Measurements from ENCODE around the gene CEP152. TPM values are rescaled to one million over a fixed set of nuclear protein-coding genes. Genes with fewer than 3 reads are reported as not detected.
A peak's percentile ranks its signal among the peaks of the same experiment; 100 is the strongest.

The CEP152 gene
- total and polyA plus RNA-seq, 11 donors = 0.61 to 3.2 (median 1.6) TPM

DNA sequence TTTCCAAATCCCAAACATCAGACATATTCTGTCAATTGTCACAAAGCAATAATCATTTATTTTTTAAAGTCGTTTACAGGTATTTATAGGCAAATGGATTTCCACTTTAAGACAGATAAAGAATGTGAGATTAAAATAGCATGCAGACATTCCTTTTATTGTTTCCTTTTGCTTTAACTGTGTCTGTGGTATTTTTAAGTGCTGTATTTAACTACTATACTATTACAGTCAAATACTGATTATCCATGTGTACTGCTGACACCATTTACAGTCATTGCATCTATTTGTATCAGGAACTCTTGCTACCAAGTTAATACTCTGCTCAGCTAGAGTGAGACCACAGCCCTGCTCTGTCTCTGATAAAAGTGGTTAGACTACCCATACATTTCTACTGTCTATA is 12.8 kb upstream of the CEP152 start:
- Histone ChIP-seq H3K27ac (no peak overlapping the region), H3K36me3 (no peaks in the 10 kb centered on the region), H3K4me1 (no peaks in the 10 kb centered on the region), H3K4me3 (no peak overlapping the region), H3K9me3 (peaks cover 0 to 6% (median 0%) of the 10 kb centered on the region in 12 donors), H3K27me3 (no peaks in the 10 kb centered on the region)
- 30 to 38% (median 32%) methylated on average over 1 of the region's 1 CpG for WGBS, 4 donors
- ATAC-seq = no peak
- DNase-seq = no peak
- TF ChIP-seq CTCF (IDR thresholded peaks at IDR 0.05) (no peak), POLR2A (IDR thresholded peaks at IDR 0.05) (no peak)
- intact Hi-C loops (cut with DNase I) = no loop called here

DNA sequence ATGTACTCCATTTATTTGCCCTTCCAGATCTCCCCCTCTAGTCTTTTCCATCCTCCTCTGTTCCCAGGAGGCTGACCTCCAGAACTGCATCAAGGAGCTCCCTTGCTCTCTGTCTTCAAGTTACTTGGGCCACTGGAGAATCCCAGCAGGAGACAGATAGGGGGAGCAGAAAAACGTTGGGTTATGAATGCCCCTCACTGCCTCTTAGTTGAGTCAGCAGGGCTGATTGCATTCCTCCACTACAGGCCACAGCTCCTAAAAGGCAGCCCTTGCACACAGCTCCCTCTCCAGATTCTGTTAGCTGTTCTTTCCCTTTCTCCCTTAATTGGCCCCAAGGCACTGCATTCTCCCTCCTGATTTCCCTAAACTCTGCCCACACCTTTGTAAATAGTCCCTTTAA is 12.4 kb upstream of the CEP152 start:
- TF ChIP-seq CTCF (IDR thresholded peaks at IDR 0.05) = no peak
- TF ChIP-seq POLR2A (IDR thresholded peaks at IDR 0.05) = no peak
- ATAC-seq (no peak), DNase-seq (no peak)
- no peak overlapping the region for H3K27ac ChIP-seq
- 10 to 19% (median 13%) methylated on average over 1 of the region's 1 CpG for WGBS, 4 donors
- no peak overlapping the region for H3K4me3 ChIP-seq
- intact Hi-C loops (cut with DNase I) = no loop called here
- no peaks in the 10 kb centered on the region for H3K4me1 ChIP-seq
- H3K27me3 ChIP-seq = no peaks in the 10 kb centered on the region
- peaks cover 0 to 6% (median 0%) of the 10 kb centered on the region in 12 donors for H3K9me3 ChIP-seq
- no peaks in the 10 kb centered on the region for H3K36me3 ChIP-seq

GRCh38 chr15:48814286-48814685 is 3.4 kb upstream of the CEP152 start:
- intact Hi-C loops (cut with DNase I) = no loop called here
- H3K36me3 ChIP-seq = no peaks in the 10 kb centered on the region
- no peak for TF ChIP-seq CTCF (IDR thresholded peaks at IDR 0.05)
- TF ChIP-seq POLR2A (IDR thresholded peaks at IDR 0.05) = no peak
- no peaks in the 10 kb centered on the region for H3K9me3 ChIP-seq
- peaks cover 0 to 19% (median 10%) of the 10 kb centered on the region in 12 donors for H3K4me1 ChIP-seq
- no peak overlapping the region for H3K4me3 ChIP-seq
- DNase-seq (no peak), ATAC-seq (no peak)
- no peaks in the 10 kb centered on the region for H3K27me3 ChIP-seq
- WGBS, 4 donors = 79 to 83% (median 80%) methylated on average over 2 of the region's 2 CpGs
- no peak overlapping the region for H3K27ac ChIP-seq

- H3K27ac ChIP-seq = no peak overlapping the region
- H3K36me3 ChIP-seq = no peaks in the 10 kb centered on the region
- no peak for DNase-seq
- 10 to 15% (median 11%) methylated on average over 22 to 25 of the region's 25 CpGs for WGBS, 4 donors
- H3K9me3 ChIP-seq = no peaks in the 10 kb centered on the region
- TF ChIP-seq CTCF (IDR thresholded peaks at IDR 0.05) = no peak
- peak in 1 of 2 donors; percentile 4 for TF ChIP-seq POLR2A (IDR thresholded peaks at IDR 0.05)
- intact Hi-C loops (cut with DNase I) = no loop called here
- peak overlapping the region; percentile 22 to 83 (median 72) for H3K4me3 ChIP-seq
- H3K27me3 ChIP-seq = no peaks in the 10 kb centered on the region
- no peak for ATAC-seq
- H3K4me1 ChIP-seq = peaks cover 0 to 21% (median 11%) of the 10 kb centered on the region in 12 donors
Measured at GRCh38 chr15:48811325-48811958, 573 bp upstream of the CEP152 start.

Data from heart left ventricle (tissue), 16 donors.